ENCODE results near the gene MEF2C. TPM values are rescaled to one million over a fixed set of nuclear protein-coding genes. Genes with fewer than 3 reads are reported as not detected.

MEF2C gene
- total RNA-seq, 1 experiment from 2014 or later, result 2.4 TPM

- no peak for DNase-seq (ENCODE audit: low spot score)
Observed at GRCh38 chr5:88829054-88829453, 53.9 kb downstream of the MEF2C start.

GRCh38 chr5:88827997-88828396, 55.0 kb downstream of the MEF2C start:
- DNase-seq (ENCODE audit: low spot score), result no peak

- peak; percentile 58 for DNase-seq (ENCODE audit: low spot score)
Observed at GRCh38 chr5:88826646-88827585, 56.1 kb downstream of the MEF2C start.

GRCh38 chr5:88825584-88826315, 57.2 kb downstream of the MEF2C start:
- no peak for DNase-seq (ENCODE audit: low spot score)

GRCh38 chr5:88824892-88825583, 57.9 kb downstream of the MEF2C start:
- peak; percentile 6 for DNase-seq (ENCODE audit: low spot score)

GRCh38 chr5:88824141-88824540, 58.8 kb downstream of the MEF2C start:
- DNase-seq (ENCODE audit: low spot score), result no peak

- DNase-seq (ENCODE audit: low spot score), result no peak
Observed at GRCh38 chr5:88823201-88823600, 59.8 kb downstream of the MEF2C start.

- no peak for DNase-seq (ENCODE audit: low spot score)
Observed at GRCh38 chr5:88821161-88821560, 61.8 kb downstream of the MEF2C start.

- DNase-seq (ENCODE audit: low spot score), result no peak
Observed at GRCh38 chr5:88820581-88820980, 62.4 kb downstream of the MEF2C start.

GRCh38 chr5:88819301-88819999, 63.5 kb downstream of the MEF2C start:
- DNase-seq (ENCODE audit: low spot score), result no peak

GRCh38 chr5:88818296-88818695, 64.7 kb downstream of the MEF2C start:
- no peak for DNase-seq (ENCODE audit: low spot score)

GRCh38 chr5:88816195-88816594, 66.8 kb downstream of the MEF2C start:
- no peak for DNase-seq (ENCODE audit: low spot score)

- no peak for DNase-seq (ENCODE audit: low spot score)
Observed at GRCh38 chr5:88815050-88815789, 67.8 kb downstream of the MEF2C start.

- DNase-seq (ENCODE audit: low spot score), result no peak
Observed at GRCh38 chr5:88813805-88814575, 69.0 kb downstream of the MEF2C start.

GRCh38 chr5:88813244-88813643, 69.7 kb downstream of the MEF2C start:
- no peak for DNase-seq (ENCODE audit: low spot score)

- no peak for DNase-seq (ENCODE audit: low spot score)
Observed at GRCh38 chr5:88808153-88808552, 74.8 kb downstream of the MEF2C start.

GRCh38 chr5:88807327-88807726, 75.7 kb downstream of the MEF2C start:
- no peak for DNase-seq (ENCODE audit: low spot score)

GRCh38 chr5:88806338-88806737, 76.6 kb downstream of the MEF2C start:
- no peak for DNase-seq (ENCODE audit: low spot score)

- no peak for DNase-seq (ENCODE audit: low spot score)
Observed at GRCh38 chr5:88805151-88805784, 77.7 kb downstream of the MEF2C start.

GRCh38 chr5:88804444-88804843, 78.5 kb downstream of the MEF2C start:
- DNase-seq (ENCODE audit: low spot score), result no peak
